Mucosa of descending colon (tissue), 3 donors: ENCODE measurements around the gene BCL7C. TPM values are rescaled to one million over a fixed set of nuclear protein-coding genes. Genes with fewer than 3 reads are reported as not detected.
"Not testable (repeated sequence)": the region's sequence is repeated elsewhere in the genome, so short reads cannot be mapped to it uniquely, and the experiment has no call there.

Experiments
- ATAC-seq: fragments of 200-7000 bp; cut with Tn5 transposase; one replicate; pipeline ENCODE4 v1.9.1; 2020; ENCODE audit warnings: mild to moderate bottlenecking, moderate library complexity
- DNase-seq, 3 donors: peaks; one replicate each; pipeline ENCODE4 v3.0.0-alpha.2; 2020
- H3K36me3 ChIP-seq: fragments of 200-600 bp; one replicate; pipeline ENCODE4 v1.8.0; 2021; ENCODE audit warnings: low read depth, mild to moderate bottlenecking
- H3K4me1 ChIP-seq: fragments of 200-600 bp; one replicate; pipeline ENCODE4 v1.8.0; 2021; ENCODE audit warnings: low read depth, mild to moderate bottlenecking
- H3K4me3 ChIP-seq: fragments of 200-600 bp; one replicate; pipeline ENCODE4 v1.8.0; 2021; ENCODE audit warnings: mild to moderate bottlenecking
- H3K9me3 ChIP-seq: fragments of 200-600 bp; one replicate; pipeline ENCODE4 v1.8.0; 2021; ENCODE audit warnings: mild to moderate bottlenecking
- intact Hi-C, 2 donors: fragments of 100-400 bp; cut with DNase I in 1 of 2; cut with micrococcal nuclease in 1 of 2; formaldehyde crosslinking; loops; one replicate each; pipeline versions ENCODE4 v1.11.0 to v1.11.1; 2022; cut with DNase I, micrococcal nuclease
- long read RNA-seq, 2 donors: library from polyadenylated mRNA; unstranded; transcript quantifications; one replicate each; pipeline ENCODE4 v2.0.0, GENCODE V29; 2019 to 2021
- total RNA-seq, 3 donors: library from RNA; stranded (reverse); fragmentation: NEBNext Ultra II Directional in 2 of 3; extraction: Animal tissue kit (Norgen Biotek cat#: 25700) in 2 of 3; gene quantifications; one replicate each; pipeline versions ENCODE4 v1.2.1 to v1.2.4, GENCODE V29; 2021 to 2023
- TF ChIP-seq, protein P1 (sequence below): fragments of 200-600 bp; IDR thresholded peaks from one replicate; pipeline ENCODE4 v1.8.0; 2022; ENCODE audit warnings: antibody characterized with exemption, mild to moderate bottlenecking
- donor health status: DM: no; HTN: no; CAD: no; lungs with moderate emphysema.
- donor health status: DM: no; HTN: no; CAD: no.
- donor health status: DM: no; HTN: yes; CAD: no.

BCL7C gene
- total RNA-seq = 10 to 100 TPM; 20.8 to 30.6 (median 25.3) TPM
- long read RNA-seq, donor 1, transcript BCL7C-203 (6 exons, 1,603 nt) = minor isoform, 8 of 84 reads
- long read RNA-seq, donor 1, transcript BCL7C-201 (6 exons, 1,740 nt) = major isoform, 64 of 84 reads
- long read RNA-seq, donor 1, partial matches to known transcripts = 4 of 84 reads
- long read RNA-seq, donor 1, other reads (novel, unspliced or antisense) = 7 of 84 reads
- long read RNA-seq, donor 2, partial matches to known transcripts = 0 of 6 reads
- long read RNA-seq, donor 2, other reads (novel, unspliced or antisense) = 0 of 6 reads

DNA sequence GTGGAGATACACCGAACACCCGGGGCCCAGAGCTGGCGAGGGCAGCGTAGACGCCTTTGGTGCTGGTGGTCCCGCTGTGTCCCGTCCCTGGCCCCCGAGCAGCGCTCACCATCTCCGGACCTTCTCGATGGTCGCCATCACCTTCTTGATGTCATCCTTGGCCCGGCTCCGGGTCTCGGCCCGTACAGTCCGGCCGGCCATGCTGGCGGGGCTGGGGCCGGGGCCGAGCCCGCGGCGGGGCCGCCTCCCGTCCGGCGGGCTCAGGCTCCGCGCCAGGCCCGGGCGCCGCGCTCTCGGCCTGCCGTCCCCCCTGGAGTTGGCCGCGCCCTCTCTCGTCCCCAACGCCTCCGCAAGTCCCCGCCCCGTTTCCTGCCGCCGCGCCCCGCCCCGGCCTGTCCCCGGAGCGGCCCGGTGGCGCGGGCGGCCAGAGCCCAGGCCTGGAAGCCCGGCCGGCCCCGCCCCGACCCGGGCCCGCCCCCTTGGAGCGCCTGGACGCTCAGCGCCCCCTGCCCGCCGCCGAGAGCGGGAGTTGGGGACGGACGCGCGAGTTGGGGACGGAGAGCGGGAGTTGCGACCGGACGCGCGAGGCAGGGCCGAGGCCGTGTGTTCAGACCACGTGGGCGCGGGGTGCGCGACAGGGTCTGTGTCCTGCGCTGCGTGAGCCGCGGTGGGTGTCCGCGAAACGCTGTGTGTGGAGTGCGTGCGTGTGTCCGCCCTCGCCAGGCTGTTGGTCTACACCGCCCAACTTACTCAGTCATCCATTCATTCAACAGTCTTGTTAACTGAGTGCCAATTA lies at the start of gene BCL7C:
Gene BCL7C, minus strand, starts transcription at position 334 of the 796 bp plus-strand sequence. Its CDS starts 133 bp downstream, at position 201.
- Histone ChIP-seq H3K4me1 (peaks cover 20% of the 10 kb centered on the region), H3K36me3 (no peaks in the 10 kb centered on the region), H3K4me3 (peak within 1 kb of the TSS; percentile 67), H3K9me3 (no peaks in the 10 kb centered on the region)
- peak; percentile 93 for ATAC-seq
- TF ChIP-seq, protein P1, sequence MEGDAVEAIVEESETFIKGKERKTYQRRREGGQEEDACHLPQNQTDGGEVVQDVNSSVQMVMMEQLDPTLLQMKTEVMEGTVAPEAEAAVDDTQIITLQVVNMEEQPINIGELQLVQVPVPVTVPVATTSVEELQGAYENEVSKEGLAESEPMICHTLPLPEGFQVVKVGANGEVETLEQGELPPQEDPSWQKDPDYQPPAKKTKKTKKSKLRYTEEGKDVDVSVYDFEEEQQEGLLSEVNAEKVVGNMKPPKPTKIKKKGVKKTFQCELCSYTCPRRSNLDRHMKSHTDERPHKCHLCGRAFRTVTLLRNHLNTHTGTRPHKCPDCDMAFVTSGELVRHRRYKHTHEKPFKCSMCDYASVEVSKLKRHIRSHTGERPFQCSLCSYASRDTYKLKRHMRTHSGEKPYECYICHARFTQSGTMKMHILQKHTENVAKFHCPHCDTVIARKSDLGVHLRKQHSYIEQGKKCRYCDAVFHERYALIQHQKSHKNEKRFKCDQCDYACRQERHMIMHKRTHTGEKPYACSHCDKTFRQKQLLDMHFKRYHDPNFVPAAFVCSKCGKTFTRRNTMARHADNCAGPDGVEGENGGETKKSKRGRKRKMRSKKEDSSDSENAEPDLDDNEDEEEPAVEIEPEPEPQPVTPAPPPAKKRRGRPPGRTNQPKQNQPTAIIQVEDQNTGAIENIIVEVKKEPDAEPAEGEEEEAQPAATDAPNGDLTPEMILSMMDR = peak; percentile 60
- intact Hi-C loops = no loop called here
- peak; percentile 94 to 98 (median 96) for DNase-seq

DNA sequence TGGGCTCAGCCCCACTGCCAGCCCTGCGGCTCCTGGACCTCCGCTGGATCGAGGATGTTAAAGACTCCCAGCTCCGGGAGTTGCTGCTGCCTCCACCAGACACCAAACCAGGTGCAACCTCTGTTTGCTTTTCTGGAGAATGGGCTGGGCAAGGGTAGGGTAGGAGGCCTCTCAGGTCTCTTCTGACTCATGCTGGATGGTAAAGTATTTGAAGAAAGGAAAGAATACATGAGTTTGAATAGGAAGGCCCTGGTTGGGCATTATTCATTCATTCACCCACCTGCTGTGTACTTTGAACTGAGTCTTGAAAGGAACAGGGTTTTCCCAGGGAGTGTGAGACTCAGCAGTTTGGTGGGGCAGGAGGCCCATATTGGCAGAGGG lies 48.5 kb upstream of the BCL7C start:
- peak; percentile 68 for ATAC-seq
- no peak overlapping the region for H3K4me3 ChIP-seq
- TF ChIP-seq, protein P1 = no peak
- intact Hi-C loops = loop anchor here in 1 of 2 donors (5.0 kb wide), 1 partner anchor 75 kb away; no protein-coding TSS in a partner anchor
- peaks cover 15% of the 10 kb centered on the region for H3K4me1 ChIP-seq
- no peaks in the 10 kb centered on the region for H3K36me3 ChIP-seq
- DNase-seq = no peak
- H3K9me3 ChIP-seq = no peaks in the 10 kb centered on the region

DNA sequence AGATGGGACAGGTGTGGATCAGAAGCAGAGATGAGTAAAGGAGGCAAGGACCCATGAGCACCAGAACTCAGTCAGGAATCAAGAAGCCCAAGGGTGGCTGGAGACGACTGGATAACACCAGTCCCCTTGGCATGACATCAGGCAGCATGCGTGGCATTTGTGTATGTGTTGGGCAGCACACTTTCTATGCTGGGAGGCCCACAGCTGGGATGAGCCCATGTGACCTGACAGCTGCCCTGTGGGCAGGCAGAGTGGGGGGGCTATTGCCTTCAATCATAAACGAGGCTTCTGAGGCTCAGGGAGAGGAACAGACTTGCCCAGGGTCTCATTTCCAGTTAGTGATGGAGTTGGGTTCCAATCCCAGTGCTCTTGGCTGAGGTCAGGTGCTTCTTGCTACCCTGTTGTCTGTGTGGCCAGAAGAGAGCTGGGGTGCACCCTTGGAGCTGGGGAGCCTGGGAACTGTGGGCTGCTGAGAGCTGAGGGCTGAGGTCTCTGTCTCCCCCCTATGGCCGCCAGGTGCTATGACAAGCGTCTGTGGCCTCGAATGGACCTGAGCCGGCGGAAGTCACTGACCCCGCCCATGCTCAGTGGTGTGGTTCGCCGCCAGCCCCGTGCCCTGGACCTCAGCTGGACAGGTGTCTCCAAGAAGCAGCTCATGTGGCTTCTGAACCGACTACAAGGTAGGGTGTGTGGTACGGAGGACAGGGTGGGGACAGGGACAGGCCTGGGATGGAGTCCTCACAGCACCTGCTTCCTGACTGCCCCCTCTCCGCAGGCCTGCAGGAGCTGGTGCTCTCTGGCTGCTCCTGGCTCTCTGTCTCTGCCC lies 47.9 kb upstream of the BCL7C start:
- no peaks in the 10 kb centered on the region for H3K9me3 ChIP-seq
- intact Hi-C loops = loop anchor here in 1 of 2 donors (5.0 kb wide), 1 partner anchor 75 kb away; no protein-coding TSS in a partner anchor
- peak; percentile 97 for ATAC-seq
- DNase-seq = peak; percentile 81 to 88 (median 85)
- H3K36me3 ChIP-seq = no peaks in the 10 kb centered on the region
- H3K4me3 ChIP-seq = no peak overlapping the region
- TF ChIP-seq, protein P1 = peak; percentile 89
- peaks cover 15% of the 10 kb centered on the region for H3K4me1 ChIP-seq

DNA sequence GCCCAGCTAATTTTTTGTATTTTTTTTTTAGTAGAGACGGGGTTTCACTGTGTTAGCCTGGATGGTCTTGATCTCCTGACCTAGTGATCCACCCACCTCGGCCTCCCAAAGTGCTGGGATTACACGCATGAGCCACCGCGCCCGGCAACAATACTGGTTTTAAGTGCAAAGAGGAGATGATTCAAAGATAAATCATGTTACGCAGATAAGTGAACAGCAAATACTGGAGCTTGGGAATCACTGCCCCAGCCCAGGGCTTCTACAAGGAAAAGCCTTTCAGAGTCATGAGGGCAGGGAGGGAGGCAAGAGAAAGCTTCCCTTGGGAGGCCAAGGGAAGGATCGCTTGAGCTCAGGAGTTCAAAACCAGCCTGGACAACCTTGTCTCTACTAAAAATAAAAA lies 45.7 kb upstream of the BCL7C start:
- intact Hi-C loops, ATAC-seq, H3K9me3 ChIP-seq, H3K4me3 ChIP-seq, DNase-seq, H3K36me3 ChIP-seq: not testable (repeated sequence)
- peaks cover 15% of the 10 kb centered on the region for H3K4me1 ChIP-seq

DNA sequence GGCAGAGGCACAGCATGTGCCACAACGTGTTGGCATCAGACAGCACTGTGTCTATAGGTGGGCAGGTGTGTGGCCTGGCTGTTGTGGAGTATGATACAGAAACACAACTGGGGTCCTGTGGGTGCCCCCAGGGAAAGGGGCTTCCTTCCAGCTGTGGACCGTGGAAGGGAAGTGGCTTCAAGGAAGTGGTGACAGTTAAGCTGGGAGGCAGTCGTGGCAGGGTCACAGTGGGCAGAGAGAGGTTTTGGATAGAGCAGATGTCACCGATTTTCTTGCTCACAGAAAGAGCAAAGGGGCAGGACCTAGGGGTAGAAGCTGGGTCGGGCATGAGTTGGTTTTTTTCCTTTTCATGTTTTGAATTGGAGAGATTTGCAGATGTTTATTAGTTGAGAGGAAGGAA lies 43.8 kb upstream of the BCL7C start:
- no peaks in the 10 kb centered on the region for H3K36me3 ChIP-seq
- peaks cover 12% of the 10 kb centered on the region for H3K4me1 ChIP-seq
- no peak overlapping the region for H3K4me3 ChIP-seq
- TF ChIP-seq, protein P1 = no peak
- DNase-seq = no peak
- no peak for ATAC-seq
- H3K9me3 ChIP-seq = no peaks in the 10 kb centered on the region
- intact Hi-C loops = no loop called here
